ENCODE measurements around the gene PHF5A.

GRCh38 chr22:41485033-41485432 is 16.5 kb upstream of the PHF5A start:
- TF ChIP-seq POLR2A (IDR thresholded peaks at IDR 0.05; ENCODE audit: low read depth, low read length) = no peak
- TF ChIP-seq PAX5 (IDR thresholded peaks at IDR 0.05; ENCODE audit: insufficient read depth, low read length, severe bottlenecking) = no peak
- no peak for TF ChIP-seq TAF1 (IDR thresholded peaks at IDR 0.05; ENCODE audit: low read depth, low read length)
- no peak for TF ChIP-seq POLR2AphosphoS5 (IDR thresholded peaks at IDR 0.05; ENCODE audit: low read depth, low read length)
- TF ChIP-seq SPI1 (IDR thresholded peaks at IDR 0.05; ENCODE audit: low read depth, low read length) = no peak

All from GM12891 (cell line).